Breast epithelium (tissue), 4 donors: ENCODE measurements around the gene B2M. TPM values are rescaled to one million over a fixed set of nuclear protein-coding genes. Genes with fewer than 3 reads are reported as not detected.

Experiments used
- DNase-seq, 2 donors: peaks; one replicate each; pipeline ENCODE4 v3.0.0-alpha.2; 2019; ENCODE audit warnings: low spot score in 2 of 2
- H3K27ac ChIP-seq, 2 donors: fragments of 200-600 bp; sonication (generic) in 1 of 2; one replicate each; pipeline ENCODE4 v1.5.1; 2016 to 2019; ENCODE audit warnings: mild to moderate bottlenecking in 1 of 2
- H3K27me3 ChIP-seq, 2 donors: fragments of 200-600 bp; sonication (generic) in 1 of 2; one replicate each; pipeline versions ENCODE4 v1.5.1 to v1.6.0; 2017 to 2019; ENCODE audit warnings: control low read depth in 1 of 2, mild to moderate bottlenecking in 1 of 2
- H3K36me3 ChIP-seq: fragments of 200-600 bp; one replicate; pipeline ENCODE4 v1.5.1; 2019
- H3K4me1 ChIP-seq, 2 donors: fragments of 200-600 bp; sonication (generic); one replicate each; pipeline ENCODE4 v1.5.1; 2016 to 2019; ENCODE audit warnings: control low read depth in 1 of 2
- H3K4me3 ChIP-seq, 3 donors: fragments of 200-600 bp; sonication (generic); 1 replicate in 2 of 3; 2 replicates in 1 of 3; pipeline ENCODE4 v1.5.1; 2016 to 2019; ENCODE audit warnings: mild to moderate bottlenecking in 3 of 3, moderate library complexity in 2 of 3
- H3K9me3 ChIP-seq, 2 donors: fragments of 200-600 bp; sonication (generic) in 1 of 2; one replicate each; pipeline ENCODE4 v1.5.1; 2016 to 2019; ENCODE audit warnings: control low read depth in 1 of 2
- CTCF ChIP-seq, 3 donors: fragments of 450-650 bp; IDR thresholded peaks; one replicate each; pipeline ENCODE4 v1.5.1; 2016 to 2017; ENCODE audit warnings: antibody characterized with exemption in 3 of 3, mild to moderate bottlenecking in 3 of 3, moderate library complexity in 3 of 3
- POLR2A ChIP-seq: fragments of 450-650 bp; IDR thresholded peaks from one replicate; pipeline ENCODE4 v1.6.1; 2016; ENCODE audit warnings: antibody characterized with exemption, mild to moderate bottlenecking, moderate library complexity
- POLR2AphosphoS5 ChIP-seq, 3 donors: sonication (generic); formaldehyde crosslinking; IDR thresholded peaks; one replicate each; pipeline ENCODE4 v1.6.1; 2017; ENCODE audit warnings: antibody characterized with exemption in 3 of 3
- intact Hi-C: fragments of 100-400 bp; cut with DNase I; formaldehyde crosslinking; loops from one replicate; pipeline ENCODE4 v1.15.1; 2023; ENCODE audit warnings: low total_unique reads
- total RNA-seq, 3 donors: library from RNA; depleted of rRNA; stranded (reverse); fragments of >200 nt; gene quantifications; one replicate each; pipeline ENCODE4 v1.1.0, GENCODE V29; 2016

The B2M gene
- total RNA-seq, 3 donors from 2014 or later = 2,658 to 3,703 (median 3,086) TPM

GRCh38 chr15:44666210-44667038, 44.9 kb upstream of the B2M start:
- no peak for DNase-seq
- no peaks in the 10 kb centered on the region for H3K4me1 ChIP-seq
- no peak for TF ChIP-seq CTCF (IDR thresholded peaks at IDR 0.05)
- TF ChIP-seq POLR2AphosphoS5 (IDR thresholded peaks at IDR 0.05) = no peak
- H3K27ac ChIP-seq = no peak overlapping the region
- intact Hi-C loops = no loop called here
- H3K9me3 ChIP-seq = no peaks in the 10 kb centered on the region
- H3K36me3 ChIP-seq = no peaks in the 10 kb centered on the region
- H3K4me3 ChIP-seq = no peak overlapping the region
- no peaks in the 10 kb centered on the region for H3K27me3 ChIP-seq

- no peak for DNase-seq
- H3K9me3 ChIP-seq = no peaks in the 10 kb centered on the region
- no peaks in the 10 kb centered on the region for H3K27me3 ChIP-seq
- intact Hi-C loops = no loop called here
- no peak for TF ChIP-seq CTCF (IDR thresholded peaks at IDR 0.05)
- TF ChIP-seq POLR2AphosphoS5 (IDR thresholded peaks at IDR 0.05) = no peak
- no peak for TF ChIP-seq POLR2A
- H3K27ac ChIP-seq = no peak overlapping the region
- H3K36me3 ChIP-seq = no peaks in the 10 kb centered on the region
- H3K4me1 ChIP-seq = no peaks in the 10 kb centered on the region
- no peak overlapping the region for H3K4me3 ChIP-seq
Observed at GRCh38 chr15:44667039-44667360, 44.3 kb upstream of the B2M start.

DNA sequence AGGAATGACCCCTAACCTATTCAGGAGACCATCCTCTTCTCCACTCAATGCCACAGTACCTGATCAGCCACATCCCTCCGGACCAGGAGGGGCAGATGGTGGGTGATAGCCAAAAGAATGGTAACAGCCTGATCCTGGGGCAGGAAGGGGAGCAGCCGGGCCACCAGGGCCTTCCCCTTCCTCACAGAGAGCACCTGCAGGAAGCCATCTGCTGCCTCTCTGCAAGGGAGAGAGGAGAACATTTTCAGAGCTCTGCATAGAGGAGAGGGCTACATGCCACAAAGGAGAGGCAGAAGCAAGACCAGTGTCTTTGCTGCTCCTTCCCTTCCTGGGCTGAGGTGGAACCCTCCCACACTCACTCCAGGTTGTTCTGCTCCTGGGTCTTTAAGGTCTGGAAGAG, 42.4 kb upstream of the B2M start:
- no peaks in the 10 kb centered on the region for H3K27me3 ChIP-seq
- H3K36me3 ChIP-seq = no peaks in the 10 kb centered on the region
- no peaks in the 10 kb centered on the region for H3K4me1 ChIP-seq
- intact Hi-C loops = no loop called here
- DNase-seq = no peak
- no peak for TF ChIP-seq POLR2AphosphoS5 (IDR thresholded peaks at IDR 0.05)
- no peak for TF ChIP-seq POLR2A
- no peak for TF ChIP-seq CTCF (IDR thresholded peaks at IDR 0.05)
- H3K27ac ChIP-seq = no peak overlapping the region
- H3K4me3 ChIP-seq = no peak overlapping the region
- H3K9me3 ChIP-seq = no peaks in the 10 kb centered on the region

DNA sequence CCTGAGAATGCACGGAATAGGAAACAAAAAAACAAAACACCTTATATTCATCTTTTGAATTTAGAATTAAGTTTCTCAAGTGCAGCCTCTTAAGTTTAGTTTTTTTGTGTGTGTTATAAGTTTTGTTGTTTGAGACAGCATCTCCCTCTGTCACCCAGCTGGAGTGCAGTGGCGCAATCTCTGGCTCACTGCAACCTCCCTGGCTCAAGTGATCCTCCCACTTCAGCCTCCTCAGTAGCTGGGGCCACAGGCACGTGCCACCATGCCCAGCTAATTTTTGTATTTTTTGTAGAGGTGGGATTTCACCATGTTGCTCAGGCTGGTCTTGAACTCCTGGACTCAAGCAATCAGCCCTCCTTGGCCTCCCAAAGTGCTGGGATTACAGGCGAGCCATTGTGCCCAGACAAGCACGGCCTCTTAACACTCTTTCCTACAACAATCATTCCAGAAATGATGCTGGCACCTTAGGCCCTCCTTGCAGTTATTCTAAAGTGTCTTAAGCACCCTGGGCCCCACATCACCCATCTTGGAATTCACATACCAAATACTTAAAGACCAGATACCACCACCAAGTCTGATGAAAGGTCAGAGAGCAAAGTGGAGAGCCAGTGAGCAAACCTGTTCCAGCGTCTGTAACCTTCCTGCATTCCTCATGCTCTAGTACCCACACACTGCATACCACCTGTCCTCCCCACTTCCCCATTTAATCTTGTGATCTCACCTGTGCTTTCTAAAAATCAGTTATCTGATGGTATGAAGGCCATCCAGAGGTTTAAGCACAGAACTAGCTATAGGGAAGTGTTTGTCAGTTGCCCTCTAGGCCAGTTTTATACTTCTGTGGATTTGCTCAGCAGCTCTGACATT, 41.0 kb upstream of the B2M start:
- Histone ChIP-seq H3K27ac (no peak overlapping the region), H3K36me3 (no peaks in the 10 kb centered on the region)

More for the DNA sequence above, 41.0 kb upstream of the B2M start:
- no peak for TF ChIP-seq POLR2A
- no peak for TF ChIP-seq POLR2AphosphoS5 (IDR thresholded peaks at IDR 0.05)
- TF ChIP-seq CTCF (IDR thresholded peaks at IDR 0.05) = no peak
- intact Hi-C loops = no loop called here
- no peak overlapping the region for H3K4me3 ChIP-seq
- H3K4me1 ChIP-seq = no peaks in the 10 kb centered on the region
- no peaks in the 10 kb centered on the region for H3K27me3 ChIP-seq
- H3K9me3 ChIP-seq = no peaks in the 10 kb centered on the region
- DNase-seq = no peak
